Mammary epithelial cell (primary cell): ENCODE measurements around the gene ALPP.
"Not testable (repeated sequence)": the region's sequence is repeated elsewhere in the genome, so short reads cannot be mapped to it uniquely, and the experiment has no call there.

Experiments used
- CTCF ChIP-seq, 2 donors: IDR thresholded peaks in 1 of 2; conservative IDR thresholded peaks in 1 of 2; 2 replicates each; pipeline ENCODE4 v1.5.1; 2011 to 2012; ENCODE audit warnings: inconsistent platforms in 2 of 2, low read length in 2 of 2, mild to moderate bottlenecking in 2 of 2, control low read depth in 1 of 2, low read depth in 1 of 2; ENCODE audit not compliant: insufficient read depth in 1 of 2; ENCODE audit errors: extremely low read depth in 1 of 2
- EZH2 ChIP-seq: IDR thresholded peaks from 2 replicates; pipeline ENCODE4 v1.6.1; 2012; ENCODE audit warnings: low read length, inconsistent platforms, borderline replicate concordance

GRCh38 chr2:232378735-232379151 is at the start of gene ALPP:
- not testable (repeated sequence) for TF ChIP-seq CTCF (conservative IDR thresholded peaks at IDR 0.05 in 1 of 2, IDR thresholded peaks at IDR 0.05 in 1 of 2; ENCODE audit: extremely low read depth in 1 of 2, insufficient read depth in 1 of 2, low read depth in 1 of 2, low read length in 2 of 2); EZH2
